NCI-H2227 (cell line): ENCODE measurements around the gene RNASE1.

ENCODE experiments used
- DNase-seq: peaks from one replicate; lab custom pipeline; 2025; ENCODE audit not compliant: unreplicated experiment; lab: John Stamatoyannopoulos, UW

RNASE1 gene

GRCh38 chr14:20808162-20808483 lies 5.5 kb upstream of the RNASE1 start:
- DNase-seq: no peak

- DNase-seq: no peak
Observed at GRCh38 chr14:20807304-20808161, 4.9 kb upstream of the RNASE1 start.

GRCh38 chr14:20805485-20805884 lies 2.8 kb upstream of the RNASE1 start:
- no peak for DNase-seq

GRCh38 chr14:20803223-20803622 lies 579 bp upstream of the RNASE1 start:
- no peak for DNase-seq

GRCh38 chr14:20801726-20802125 lies 918 bp downstream of the RNASE1 start:
- no peak for DNase-seq

GRCh38 chr14:20799892-20800544 lies 2.6 kb downstream of the RNASE1 start:
- no peak for DNase-seq

- no peak for DNase-seq
Observed at GRCh38 chr14:20799456-20799891, 3.2 kb downstream of the RNASE1 start.

- no peak for DNase-seq
Observed at GRCh38 chr14:20798932-20799331, 3.7 kb downstream of the RNASE1 start.

- no peak for DNase-seq
Observed at GRCh38 chr14:20798318-20798717, 4.3 kb downstream of the RNASE1 start.

- DNase-seq: no peak
Observed at GRCh38 chr14:20797164-20797563, 5.5 kb downstream of the RNASE1 start.

- DNase-seq: no peak
Observed at GRCh38 chr14:20794644-20795369, 7.8 kb downstream of the RNASE1 start.

- no peak for DNase-seq
Observed at GRCh38 chr14:20792556-20792955, 10.1 kb downstream of the RNASE1 start.

- no peak for DNase-seq
Observed at GRCh38 chr14:20791597-20791996, 11.0 kb downstream of the RNASE1 start.

GRCh38 chr14:20791187-20791586 lies 11.5 kb downstream of the RNASE1 start:
- DNase-seq: no peak

- no peak for DNase-seq
Observed at GRCh38 chr14:20790464-20791116, 12.1 kb downstream of the RNASE1 start.

- DNase-seq: no peak
Observed at GRCh38 chr14:20789230-20789813, 13.3 kb downstream of the RNASE1 start.

- no peak for DNase-seq
Observed at GRCh38 chr14:20787025-20787424, 15.6 kb downstream of the RNASE1 start.

- no peak for DNase-seq
Observed at GRCh38 chr14:20782280-20782890, 20.3 kb downstream of the RNASE1 start.

GRCh38 chr14:20781803-20782202 lies 20.8 kb downstream of the RNASE1 start:
- no peak for DNase-seq

GRCh38 chr14:20775901-20776300 lies 26.7 kb downstream of the RNASE1 start:
- no peak for DNase-seq

GRCh38 chr14:20775043-20775442 lies 27.6 kb downstream of the RNASE1 start:
- no peak for DNase-seq
